A549 treated with AZD2906 at 1 μM for 4 hours (cell line): ENCODE results near the gene LRP1. TPM values are rescaled to one million over a fixed set of nuclear protein-coding genes. Genes with fewer than 3 reads are reported as not detected.

Source experiments
- total RNA-seq: library from RNA; stranded (reverse); fragments of 200-300 nt; extraction: Qiagen RNA extraction; gene quantifications from 5 replicates; pipeline ENCODE4 v1.2.3, GENCODE V29; 2022

LRP1 gene
- 13.3 to 15.9 TPM (median 14.0 TPM) in 5 replicates for total RNA-seq

DNA sequence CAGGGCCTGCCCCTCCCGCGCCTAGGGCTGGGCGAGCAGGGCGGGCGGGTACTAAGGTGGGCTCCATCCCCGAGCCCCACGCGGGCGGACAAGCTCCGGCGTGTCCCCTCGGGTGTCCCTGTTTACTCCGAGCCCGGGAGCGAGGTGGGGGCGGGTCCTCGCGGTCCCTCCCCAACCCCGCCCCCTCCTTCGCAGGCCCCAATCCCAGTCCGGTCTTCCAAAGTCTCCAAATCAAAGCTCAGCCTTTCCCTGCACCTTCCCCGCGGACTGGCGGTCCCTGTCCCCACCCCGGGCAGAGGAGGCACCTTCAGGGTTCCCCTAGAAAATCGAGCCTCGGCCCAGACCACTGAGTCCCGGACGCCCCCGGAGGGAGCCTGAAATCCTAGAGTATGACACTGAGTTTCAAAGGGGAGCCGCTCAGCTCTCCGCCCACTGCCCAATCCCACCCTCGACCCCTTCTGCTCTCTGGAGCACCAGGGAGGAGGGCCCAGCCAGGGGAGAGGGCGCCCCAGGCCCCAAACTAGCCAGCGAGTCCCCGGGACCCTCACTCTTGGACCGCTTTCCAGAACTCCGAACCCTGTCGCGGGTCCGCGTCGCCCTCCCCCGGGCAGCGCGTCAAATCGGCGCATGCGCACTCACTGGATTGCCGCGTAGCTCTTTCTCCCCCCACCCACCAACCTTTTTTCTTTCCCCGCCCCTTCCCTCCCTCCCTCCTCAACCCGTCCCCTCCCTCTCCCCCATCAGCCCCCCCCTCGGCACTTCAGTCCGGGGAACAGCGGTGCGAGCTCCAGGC is at the start of gene LRP1:
Gene LRP1 (plus strand): TSS at position 758 of the 793 bp plus-strand sequence. CDS start 482 bp downstream, outside the sequence.

GRCh38 chr12:57078519-57079404 is 49.5 kb upstream of the LRP1 start, which contains the start of gene NEMP1:
NEMP1 (minus strand) TSS chr12:57078791; CDS start chr12:57078745, 46 bp downstream.

GRCh38 chr12:57088354-57089270 is 39.7 kb upstream of the LRP1 start, which contains the start of gene NAB2:
NAB2 (plus strand) TSS chr12:57089114; CDS start chr12:57089272, 158 bp downstream.

DNA sequence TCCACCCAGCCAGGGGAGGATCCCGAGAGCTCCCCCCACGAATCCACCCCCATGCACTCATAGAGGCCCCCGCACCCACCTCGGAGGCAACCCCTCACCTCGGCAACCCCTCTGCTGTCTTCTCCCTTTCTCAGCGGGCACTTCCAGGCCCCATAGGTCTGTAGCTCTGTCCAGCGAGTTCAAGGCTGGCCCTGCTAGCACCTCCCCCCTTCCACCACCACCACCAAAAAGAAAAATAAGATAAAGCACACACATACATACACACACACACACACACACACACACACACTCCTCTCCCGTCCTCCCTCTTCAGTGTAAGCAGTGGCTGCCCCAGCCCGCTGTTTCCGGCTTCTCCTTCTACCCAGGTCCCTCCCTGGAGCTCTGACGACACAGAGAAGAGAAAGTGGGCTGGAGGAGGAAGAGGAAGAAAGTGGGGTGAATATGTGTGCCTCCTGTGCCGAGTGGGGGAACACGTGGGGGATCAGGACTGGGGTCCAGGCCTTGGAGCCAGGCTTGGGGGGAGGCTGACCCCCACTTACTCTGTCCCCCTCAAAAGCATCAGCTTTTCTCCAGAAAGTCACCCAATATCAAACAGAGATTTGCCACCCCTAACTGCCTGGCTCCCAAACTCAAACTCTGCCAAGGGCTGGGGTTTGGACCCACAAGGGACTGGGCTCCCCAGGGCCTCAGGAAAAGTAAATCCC is 17.1 kb upstream of the LRP1 start, which contains the start of gene STAT6:
Gene STAT6 (minus strand): TSS at position 332 of the 704 bp plus-strand sequence. CDS start 3,084 bp downstream, outside the sequence.

DNA sequence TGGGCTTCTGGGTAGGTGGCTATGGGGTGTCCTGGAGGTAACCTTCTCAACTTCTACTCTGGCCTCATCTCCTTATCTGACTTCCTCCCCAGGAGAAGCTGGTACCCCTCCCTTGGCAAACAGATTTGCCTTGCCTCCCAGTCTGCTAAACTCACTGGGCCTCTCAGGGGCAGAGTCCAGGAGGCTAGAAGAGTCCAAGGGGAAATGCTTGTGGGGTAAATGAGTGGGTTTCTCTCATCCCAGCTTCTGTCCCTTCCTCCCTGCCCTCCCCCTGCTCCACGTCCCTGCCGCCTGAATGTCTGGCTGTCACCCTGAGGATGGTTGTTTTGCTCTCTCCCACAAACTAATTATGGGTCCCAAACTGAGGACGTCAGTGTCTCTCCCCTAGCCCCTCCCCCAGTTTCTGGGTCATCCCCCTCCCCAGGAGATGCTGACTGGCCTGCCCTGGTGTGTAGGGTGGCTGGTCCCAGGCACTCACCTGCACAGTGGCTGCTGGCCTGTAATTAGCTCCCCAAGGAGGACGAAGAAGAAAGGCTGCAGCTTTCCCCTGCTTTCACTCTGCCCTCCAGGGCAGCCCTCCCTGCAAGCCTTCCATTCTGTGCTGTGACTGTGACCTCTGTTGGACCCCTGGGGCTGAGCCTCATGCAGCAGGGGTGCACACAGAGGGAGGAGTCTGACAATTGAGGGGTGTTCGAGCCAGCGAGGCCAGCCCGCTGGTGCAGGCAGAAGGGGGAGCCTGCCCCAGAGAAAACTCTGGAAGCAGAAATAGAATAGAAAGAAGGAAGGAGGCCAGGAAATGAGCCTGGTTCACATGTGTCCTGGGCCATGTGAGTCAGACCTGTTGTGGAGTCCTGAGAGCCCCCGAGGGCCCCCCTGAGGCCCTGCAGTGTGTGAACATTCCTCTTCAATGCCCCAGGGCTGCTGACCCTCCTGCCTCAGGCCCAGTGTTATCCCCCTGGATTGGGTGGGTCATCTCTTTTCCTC is 19.0 kb downstream of the LRP1 start, which contains the start of gene LRP1-AS:
Gene LRP1-AS (minus strand): TSS at position 659 of the 984 bp plus-strand sequence.

DNA sequence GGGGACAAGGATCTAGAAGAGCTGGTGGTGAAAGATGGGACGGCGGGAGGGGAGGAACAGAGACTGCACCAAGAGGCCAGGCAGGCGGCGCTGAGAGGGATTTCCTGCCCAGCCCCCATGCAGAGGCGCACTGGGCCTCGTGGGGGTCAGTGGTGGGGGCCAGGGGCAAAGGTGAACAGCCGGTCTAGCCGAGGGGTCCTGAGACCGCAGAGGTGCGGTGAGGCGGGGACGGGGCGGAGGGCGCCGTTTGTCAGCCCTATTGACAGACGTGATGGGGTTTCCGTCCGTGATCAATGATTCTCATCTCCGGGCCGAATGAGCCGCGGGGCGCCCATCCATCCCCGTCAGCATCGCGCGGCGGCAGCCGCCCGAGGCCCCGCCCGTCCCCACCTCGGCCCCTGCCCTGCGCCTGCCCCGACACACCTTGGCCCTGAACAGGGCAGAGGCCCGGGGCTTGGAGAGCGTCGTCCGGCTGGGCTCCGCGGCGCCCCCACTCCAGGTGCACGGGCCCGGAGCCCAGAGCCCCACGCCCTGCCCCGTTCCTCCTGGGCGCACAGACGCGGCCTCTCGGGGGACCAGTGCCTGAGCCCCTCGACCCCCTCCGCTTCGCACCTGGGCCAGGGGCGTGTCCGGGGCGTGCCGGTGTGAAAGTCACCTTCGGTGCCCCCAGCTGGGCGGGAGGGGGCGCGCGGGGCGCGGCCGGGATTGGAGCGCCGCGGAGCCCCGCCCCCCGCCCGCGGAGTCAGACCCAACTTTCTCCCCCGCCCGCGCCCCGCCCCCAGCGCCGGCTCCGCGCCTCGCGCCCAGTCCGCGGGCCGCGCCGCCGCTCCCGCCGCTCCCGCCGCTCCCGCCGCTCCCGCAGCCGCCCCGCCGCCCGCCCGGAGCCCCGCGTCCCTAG is 88.0 kb downstream of the LRP1 start, which contains the start of gene NXPH4:
Gene NXPH4 (plus strand): TSS at position 781 of the 898 bp plus-strand sequence. CDS start 176 bp downstream, outside the sequence.

GRCh38 chr12:57229634-57230380 is 101.5 kb downstream of the LRP1 start, which contains the start of gene SHMT2:
SHMT2 (plus strand) TSS chr12:57229711; CDS start chr12:57229779, 68 bp downstream.

DNA sequence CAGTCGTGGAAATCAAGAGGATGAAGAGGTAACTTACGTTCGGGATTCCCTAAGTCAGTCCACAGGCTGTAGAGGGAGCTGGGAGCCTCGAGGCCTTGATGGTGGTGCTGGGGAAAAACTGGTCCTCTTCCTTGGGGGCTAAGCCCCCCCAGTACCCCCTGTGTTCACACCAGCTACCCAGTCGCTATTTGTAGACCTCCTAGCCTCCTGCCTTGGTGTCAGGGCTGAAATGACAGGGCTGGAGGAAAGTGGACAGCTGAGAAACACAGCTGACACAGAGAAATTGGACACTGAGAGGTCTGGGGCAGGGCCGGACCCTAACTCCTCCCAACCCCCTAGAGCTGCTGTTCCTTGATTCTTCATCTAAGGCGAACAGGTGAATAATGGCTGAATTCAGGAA is 122.7 kb downstream of the LRP1 start, which contains the start of gene STAC3:
Gene STAC3 (minus strand): TSS at position 232 of the 400 bp plus-strand sequence. CDS start 1,551 bp downstream, outside the sequence.

Other genes starting within 250 kb of the LRP1 start
- 0.03 to 0.08 TPM (median 0.05 TPM) in 4 of 5 replicates, not detected in the other for gene SDR9C7, start 194.1 kb upstream of the LRP1 start, total RNA-seq
- gene RDH16, start 170.9 kb upstream of the LRP1 start, total RNA-seq: 0.10 to 0.39 TPM (median 0.23 TPM) in 5 replicates
- 4.3 to 5.6 TPM (median 5.2 TPM) in 5 replicates for gene ZBTB39, start 121.9 kb upstream of the LRP1 start, total RNA-seq
- 0.16 to 0.26 TPM (median 0.21 TPM) in 3 of 5 replicates, not detected in the others for gene TAC3, start 112.0 kb upstream of the LRP1 start, total RNA-seq
- 0.10 to 0.34 TPM (median 0.29 TPM) in 5 replicates for gene MYO1A, start 78.4 kb upstream of the LRP1 start, total RNA-seq
- 14.0 to 16.5 TPM (median 14.8 TPM) in 5 replicates for gene NEMP1, start 49.7 kb upstream of the LRP1 start, total RNA-seq
- 13.4 to 17.3 TPM (median 15.7 TPM) in 5 replicates for gene NAB2, start 39.4 kb upstream of the LRP1 start, total RNA-seq
- 43.4 to 49.5 TPM (median 44.1 TPM) in 5 replicates for gene STAT6, start 17.1 kb upstream of the LRP1 start, total RNA-seq
- not detected in 5 replicates for gene LRP1-AS, start 19.1 kb downstream of the LRP1 start, total RNA-seq
- gene NXPH4, start 88.3 kb downstream of the LRP1 start, total RNA-seq: 3.8 to 5.8 TPM (median 5.6 TPM) in 5 replicates
- gene SHMT2, start 101.2 kb downstream of the LRP1 start, total RNA-seq: 118 to 144 TPM (median 127 TPM) in 5 replicates
- 0.22 to 0.56 TPM (median 0.42 TPM) in 5 replicates for gene STAC3, start 122.7 kb downstream of the LRP1 start, total RNA-seq